Activated naive CD8-positive, alpha-beta T cell treated with anti-CD3 and anti-CD28 coated beads, Interleukin-2, amount 50 U/mL, for 24 hours (primary cell): ENCODE measurements around the gene FAHD2A.
A peak's percentile ranks its signal among the peaks of the same experiment; 100 is the strongest.
"Not testable (repeated sequence)": the region's sequence is repeated elsewhere in the genome, so short reads cannot be mapped to it uniquely, and the experiment has no call there.

Experiments
- ATAC-seq: fragments of 150-1000 bp; cut with Tn5 transposase; one replicate; pipeline ENCODE4 v1.10.0; 2021
- DNase-seq: peaks from one replicate; pipeline ENCODE4 v3.0.0; 2021
- H3K27ac Mint-ChIP-seq: one replicate; pipeline ENCODE4 v1.8.0; 2021; ENCODE audit warnings: mild to moderate bottlenecking, mixed read lengths
- H3K27me3 Mint-ChIP-seq: one replicate; pipeline ENCODE4 v1.8.0; 2021; ENCODE audit warnings: mixed read lengths
- H3K36me3 Mint-ChIP-seq: one replicate; pipeline ENCODE4 v1.8.0; 2021; ENCODE audit warnings: low read depth, mixed read lengths
- H3K4me1 Mint-ChIP-seq: one replicate; pipeline ENCODE4 v1.8.0; 2021; ENCODE audit warnings: mixed read lengths
- H3K4me3 Mint-ChIP-seq: one replicate; pipeline ENCODE4 v1.8.0; 2021; ENCODE audit warnings: mild to moderate bottlenecking, moderate library complexity, mixed read lengths
- H3K9me3 Mint-ChIP-seq: one replicate; pipeline ENCODE4 v1.8.0; 2021; ENCODE audit warnings: mixed read lengths

FAHD2A gene

DNA sequence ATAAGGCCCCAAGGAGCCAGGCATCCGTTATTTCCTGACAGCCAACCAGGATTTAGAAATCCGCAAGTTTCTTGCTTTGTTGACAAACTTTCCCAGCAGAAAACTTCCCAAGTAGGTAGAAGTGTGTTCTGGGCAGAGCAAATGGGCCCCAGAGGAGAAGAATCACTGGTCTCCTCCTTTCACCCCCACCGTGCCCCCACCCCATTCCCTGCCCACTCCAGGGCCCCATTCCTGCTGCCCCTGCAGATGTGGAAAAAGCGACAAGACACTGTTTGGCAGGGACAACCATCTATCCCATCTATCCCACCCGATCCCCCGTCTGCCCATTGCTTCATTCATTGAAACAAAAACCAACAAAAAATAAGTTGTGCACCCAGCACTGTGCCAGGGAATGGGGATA is 10.2 kb upstream of the FAHD2A start:
- no peaks in the 10 kb centered on the region for H3K4me1 Mint-ChIP-seq
- H3K27ac Mint-ChIP-seq: no peak overlapping the region
- no peaks in the 10 kb centered on the region for H3K36me3 Mint-ChIP-seq
- peaks cover 5% of the 10 kb centered on the region for H3K27me3 Mint-ChIP-seq
- no peak for DNase-seq
- no peaks in the 10 kb centered on the region for H3K9me3 Mint-ChIP-seq
- no peak for ATAC-seq
- H3K4me3 Mint-ChIP-seq: no peak overlapping the region

DNA sequence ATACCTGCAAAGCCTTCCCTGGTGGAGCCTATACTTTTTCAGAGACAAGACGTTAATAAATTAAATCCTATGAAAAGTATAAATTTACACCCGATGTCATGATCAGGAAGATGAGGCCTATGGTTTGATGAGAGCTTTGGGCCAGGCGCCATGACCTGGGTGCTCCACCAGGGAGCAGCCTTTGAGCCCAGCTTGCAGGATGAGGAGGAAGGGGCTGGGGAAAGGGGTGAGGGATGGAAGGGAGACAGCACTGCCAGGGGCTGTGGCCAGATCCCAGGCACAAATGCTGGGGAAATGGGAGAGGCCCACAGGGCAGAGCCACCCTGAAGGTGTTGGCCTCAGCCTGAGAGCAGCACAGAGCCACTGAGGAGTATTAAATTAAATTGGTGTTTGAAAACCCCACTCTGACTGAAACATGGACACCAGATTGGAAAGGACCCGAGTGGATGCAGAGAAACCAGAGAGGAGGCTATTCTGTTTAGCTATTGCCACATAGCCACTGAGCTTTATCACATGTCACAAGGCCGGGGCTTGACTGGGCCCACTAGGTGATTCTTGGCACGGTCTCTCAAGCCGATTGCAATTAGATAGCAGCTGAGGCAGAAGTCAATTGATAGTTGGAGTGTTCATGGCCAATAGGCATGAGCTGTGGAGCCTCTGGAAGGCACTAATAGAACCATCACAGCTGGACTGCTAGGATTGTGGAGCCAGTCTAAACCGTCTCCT is 9.6 kb upstream of the FAHD2A start:
- ATAC-seq: no peak
- H3K27ac Mint-ChIP-seq: no peak overlapping the region
- H3K9me3 Mint-ChIP-seq: no peaks in the 10 kb centered on the region
- H3K36me3 Mint-ChIP-seq: no peaks in the 10 kb centered on the region
- H3K27me3 Mint-ChIP-seq: peaks cover 3% of the 10 kb centered on the region
- H3K4me1 Mint-ChIP-seq: no peaks in the 10 kb centered on the region
- no peak overlapping the region for H3K4me3 Mint-ChIP-seq
- no peak for DNase-seq

DNA sequence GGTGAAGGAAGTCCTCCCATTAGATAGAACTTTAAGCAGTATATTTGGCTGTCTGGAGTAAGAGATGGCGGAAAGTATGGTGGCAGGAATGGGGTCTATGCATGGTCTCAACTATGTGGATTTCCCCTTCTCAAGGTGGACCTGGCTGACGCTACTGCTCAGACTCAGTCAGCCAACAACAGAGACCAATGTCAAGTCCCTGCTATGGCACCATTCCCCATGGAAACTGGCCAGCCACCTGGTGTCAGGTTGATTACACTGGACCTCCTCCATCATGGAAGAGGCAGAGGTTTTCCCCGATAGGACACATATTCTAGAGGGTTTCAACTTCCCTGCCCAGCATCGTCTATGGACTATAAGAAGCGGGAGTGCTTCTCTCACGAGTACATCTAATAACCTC is 8.6 kb upstream of the FAHD2A start:
- Mint-ChIP-seq H3K36me3 (no peaks in the 10 kb centered on the region), H3K27me3 (peaks cover 2% of the 10 kb centered on the region), H3K4me3 (no peak overlapping the region), H3K4me1 (no peaks in the 10 kb centered on the region), H3K9me3 (no peaks in the 10 kb centered on the region), H3K27ac (no peak overlapping the region)
- no peak for DNase-seq
- no peak for ATAC-seq

DNA sequence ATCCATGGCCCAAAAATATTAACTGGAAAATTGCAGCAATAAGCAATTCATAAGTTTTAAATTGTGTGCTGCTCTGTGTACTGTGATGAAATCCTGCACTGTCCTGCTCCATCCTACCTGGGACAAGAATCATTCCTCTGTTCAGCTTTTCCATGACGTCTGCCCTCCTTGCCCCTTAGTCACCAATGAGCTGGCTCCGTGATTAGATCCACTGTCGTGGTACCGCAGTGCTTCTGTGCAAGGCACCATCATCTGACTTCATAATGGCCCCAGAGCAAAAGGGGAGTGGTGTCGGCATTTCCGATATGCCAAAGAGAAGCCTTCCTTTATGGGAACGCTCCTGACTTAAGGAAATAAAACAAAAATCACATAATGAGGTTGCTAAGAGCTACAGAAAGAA is 3.4 kb upstream of the FAHD2A start:
- peaks cover 18% of the 10 kb centered on the region for H3K4me1 Mint-ChIP-seq

DNA sequence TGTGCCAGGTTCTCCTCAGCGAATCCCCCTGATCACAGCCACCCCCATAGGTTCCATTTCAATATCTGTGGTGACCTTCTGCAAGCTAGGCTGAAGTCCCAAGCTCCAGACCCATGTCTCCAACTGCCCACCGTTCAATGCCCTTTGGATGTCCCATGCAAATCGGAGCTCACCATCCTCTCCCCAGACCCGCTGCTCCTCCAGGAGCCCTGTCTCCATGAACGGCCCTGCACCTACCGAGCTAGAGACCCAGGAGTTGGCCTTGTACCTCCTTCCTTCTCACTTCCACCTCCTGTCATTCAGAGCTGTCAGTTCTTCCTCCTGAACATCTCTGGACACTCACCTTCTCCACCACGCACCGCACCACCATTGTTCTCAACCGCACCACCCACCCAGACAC is 1.0 kb upstream of the FAHD2A start:
- Mint-ChIP-seq H3K27ac (peak overlapping the region; percentile 9), H3K27me3 (no peaks in the 10 kb centered on the region), H3K4me3 (peak overlapping the region; percentile 90)

More for the DNA sequence above, 3.4 kb upstream of the FAHD2A start:
- H3K27ac Mint-ChIP-seq: no peak overlapping the region
- no peak for ATAC-seq
- no peak for DNase-seq
- H3K27me3 Mint-ChIP-seq: peaks cover 2% of the 10 kb centered on the region
- H3K36me3 Mint-ChIP-seq: no peaks in the 10 kb centered on the region
- no peak overlapping the region for H3K4me3 Mint-ChIP-seq
- no peaks in the 10 kb centered on the region for H3K9me3 Mint-ChIP-seq

DNA sequence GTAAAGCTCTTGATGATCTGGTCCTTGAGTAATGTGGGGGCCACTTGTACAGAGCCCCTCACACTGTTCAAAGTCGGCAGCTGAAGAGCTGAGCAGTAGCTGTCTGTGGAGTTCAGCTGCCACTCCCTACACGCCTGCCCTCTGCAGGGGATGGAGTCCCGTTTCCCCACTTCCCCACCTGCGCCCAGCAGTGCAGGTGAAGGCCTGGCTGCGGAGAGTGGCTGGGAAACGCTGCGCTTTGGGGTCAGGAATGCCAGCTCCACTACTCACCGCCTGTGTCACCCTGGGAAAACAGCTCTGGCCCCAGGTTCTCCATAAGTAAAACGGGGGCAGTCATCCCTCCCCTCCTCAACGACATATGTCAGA is 521 bp upstream of the FAHD2A start:
- peak overlapping the region; percentile 73 for H3K27ac Mint-ChIP-seq
- not testable (repeated sequence) for H3K9me3 Mint-ChIP-seq
- ATAC-seq: peak; percentile 1

More for the DNA sequence above, 1.0 kb upstream of the FAHD2A start:
- Mint-ChIP-seq H3K9me3 (no peaks in the 10 kb centered on the region), H3K4me1 (peaks cover 22% of the 10 kb centered on the region), H3K36me3 (peaks cover 4% of the 10 kb centered on the region)
- DNase-seq: no peak
- no peak for ATAC-seq

DNA sequence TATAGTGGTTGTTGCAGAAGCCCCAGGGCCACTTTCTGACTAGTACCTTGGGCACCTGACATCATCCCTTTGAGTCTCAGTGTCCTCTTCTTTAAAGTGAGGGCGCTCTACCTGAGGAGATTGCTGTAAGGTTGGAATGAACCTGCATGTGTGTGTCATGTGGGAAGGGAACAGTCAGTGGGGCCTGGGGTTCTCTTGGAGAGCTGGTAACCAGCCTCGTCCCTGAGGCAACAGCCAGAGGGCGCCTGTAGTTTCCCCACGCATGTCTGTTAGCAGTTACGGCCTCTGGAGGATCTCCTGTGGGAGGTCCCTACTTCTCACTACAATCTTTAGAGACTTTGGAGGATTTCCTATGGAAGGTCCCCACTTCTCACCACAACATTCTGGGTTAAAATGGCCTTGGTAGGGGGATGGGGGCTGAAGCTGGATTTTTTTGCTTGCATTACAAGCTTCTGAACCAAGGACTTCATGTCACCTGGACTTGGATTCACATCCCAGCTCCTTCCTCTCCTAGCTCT is 755 bp downstream of the FAHD2A start:
- ATAC-seq (peak; percentile 49), DNase-seq (peak; percentile 32)
- peak overlapping the region; percentile 78 for H3K27ac Mint-ChIP-seq
- H3K9me3 Mint-ChIP-seq, H3K36me3 Mint-ChIP-seq, H3K27me3 Mint-ChIP-seq: not testable (repeated sequence)
- H3K4me1 Mint-ChIP-seq: peaks cover 22% of the 10 kb centered on the region
- H3K4me3 Mint-ChIP-seq: peak overlapping the region; percentile 90

More for the DNA sequence above, 521 bp upstream of the FAHD2A start:
- DNase-seq, H3K36me3 Mint-ChIP-seq, H3K27me3 Mint-ChIP-seq: not testable (repeated sequence)
- H3K4me1 Mint-ChIP-seq: peaks cover 22% of the 10 kb centered on the region
- H3K4me3 Mint-ChIP-seq: peak overlapping the region; percentile 90

DNA sequence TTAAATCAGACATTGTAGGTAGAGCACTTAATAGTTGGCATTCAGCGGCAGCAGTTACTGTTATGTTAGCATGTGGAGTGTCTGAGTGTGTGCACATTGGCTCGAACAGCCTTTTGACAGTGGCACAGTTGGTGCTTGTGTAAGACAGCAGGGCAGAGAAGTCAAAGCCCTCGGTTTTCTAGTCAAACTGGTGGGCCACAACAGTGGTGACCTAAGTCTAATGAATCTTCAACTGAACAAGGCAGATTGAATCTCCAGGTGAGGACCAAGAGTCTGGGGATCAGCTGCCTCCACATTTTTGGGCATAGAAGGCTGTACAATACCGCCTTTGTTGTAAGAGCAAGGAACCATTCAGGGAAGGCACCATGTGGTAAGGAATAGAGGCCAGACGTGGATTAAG is 1.3 kb downstream of the FAHD2A start:
- Mint-ChIP-seq H3K36me3 (peaks cover 11% of the 10 kb centered on the region), H3K4me3 (peak overlapping the region; percentile 90), H3K4me1 (peaks cover 22% of the 10 kb centered on the region)
- H3K27me3 Mint-ChIP-seq, H3K9me3 Mint-ChIP-seq, ATAC-seq, H3K27ac Mint-ChIP-seq, DNase-seq: not testable (repeated sequence)

DNA sequence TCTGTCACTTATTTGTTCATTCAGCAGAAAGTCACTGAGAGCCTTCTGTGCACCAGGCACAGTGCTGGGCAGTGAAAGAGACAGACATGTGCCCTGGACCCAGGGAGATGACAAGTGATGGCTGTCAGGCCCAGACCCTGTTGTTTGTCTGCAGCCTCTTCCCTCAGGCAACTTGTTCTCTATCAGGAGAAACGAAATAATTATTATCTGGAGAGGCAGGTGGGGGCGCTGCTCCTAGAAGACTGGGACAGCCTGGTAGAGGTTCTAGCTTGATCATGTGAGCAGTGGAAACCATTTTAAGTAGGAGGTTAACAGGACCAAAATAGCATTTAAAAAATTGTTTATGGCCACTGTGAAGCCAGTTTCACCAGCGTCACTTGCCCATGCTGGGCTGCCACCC is 2.2 kb downstream of the FAHD2A start:
- Mint-ChIP-seq H3K4me1 (peaks cover 22% of the 10 kb centered on the region), H3K36me3 (peaks cover 11% of the 10 kb centered on the region), H3K4me3 (peak overlapping the region; percentile 46)
- H3K27ac Mint-ChIP-seq, DNase-seq, H3K9me3 Mint-ChIP-seq, ATAC-seq, H3K27me3 Mint-ChIP-seq: not testable (repeated sequence)

DNA sequence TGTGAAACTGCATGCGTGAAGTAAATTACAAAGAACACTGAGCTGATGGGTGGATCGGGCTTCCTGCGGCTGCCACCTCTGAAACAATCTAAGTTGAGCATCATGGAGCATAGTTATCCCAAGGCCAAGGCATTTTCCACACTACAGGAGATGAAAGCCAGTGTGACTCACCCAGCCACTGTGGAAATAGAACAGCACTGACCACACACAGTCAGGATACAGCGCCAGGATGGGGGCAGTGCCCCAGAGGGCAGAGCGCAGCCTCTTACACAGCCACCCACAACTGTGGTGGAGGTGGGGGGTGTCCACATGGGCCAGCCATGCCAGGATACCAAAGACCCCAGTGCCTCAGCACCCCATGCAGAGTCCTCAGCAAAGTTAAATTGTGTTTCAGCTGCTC is 8.7 kb downstream of the FAHD2A start:
- H3K9me3 Mint-ChIP-seq, DNase-seq, H3K27me3 Mint-ChIP-seq, ATAC-seq, H3K27ac Mint-ChIP-seq, H3K4me3 Mint-ChIP-seq, H3K4me1 Mint-ChIP-seq: not testable (repeated sequence)
- peaks cover 17% of the 10 kb centered on the region for H3K36me3 Mint-ChIP-seq

DNA sequence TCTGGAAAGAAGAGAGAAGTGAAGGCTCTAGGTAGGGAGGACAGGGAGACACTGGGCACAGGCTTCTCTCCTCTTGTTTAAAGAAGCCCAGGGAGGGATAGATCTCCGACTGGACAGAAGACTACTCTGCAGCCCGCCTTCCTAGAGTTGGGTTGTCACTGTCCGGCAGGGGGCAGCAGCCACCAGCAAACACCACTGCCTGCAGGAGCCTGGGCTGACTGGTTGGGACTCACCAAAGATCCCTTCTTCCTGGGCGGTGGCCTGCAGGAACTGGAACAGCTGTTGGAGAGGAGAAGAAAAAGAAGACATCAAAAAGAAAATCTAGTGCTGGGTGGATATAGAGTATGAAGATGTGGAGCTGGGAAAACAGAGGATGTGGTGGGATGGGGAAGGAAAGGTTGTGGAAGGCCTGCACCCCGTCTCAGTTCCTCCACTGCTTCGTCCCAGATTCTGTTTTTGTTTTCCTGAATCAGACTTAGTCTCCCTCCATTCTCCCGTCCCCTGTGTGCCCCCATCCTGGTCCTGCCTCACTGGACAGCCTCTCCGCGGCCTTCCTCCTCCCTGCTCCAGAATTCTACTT is 11.6 kb downstream of the FAHD2A start:
- not testable (repeated sequence) for H3K27ac Mint-ChIP-seq, H3K9me3 Mint-ChIP-seq, H3K4me3 Mint-ChIP-seq, H3K4me1 Mint-ChIP-seq, H3K27me3 Mint-ChIP-seq
- peak; percentile 80 for ATAC-seq
- H3K36me3 Mint-ChIP-seq: peaks cover 10% of the 10 kb centered on the region
- peak; percentile 72 for DNase-seq

DNA sequence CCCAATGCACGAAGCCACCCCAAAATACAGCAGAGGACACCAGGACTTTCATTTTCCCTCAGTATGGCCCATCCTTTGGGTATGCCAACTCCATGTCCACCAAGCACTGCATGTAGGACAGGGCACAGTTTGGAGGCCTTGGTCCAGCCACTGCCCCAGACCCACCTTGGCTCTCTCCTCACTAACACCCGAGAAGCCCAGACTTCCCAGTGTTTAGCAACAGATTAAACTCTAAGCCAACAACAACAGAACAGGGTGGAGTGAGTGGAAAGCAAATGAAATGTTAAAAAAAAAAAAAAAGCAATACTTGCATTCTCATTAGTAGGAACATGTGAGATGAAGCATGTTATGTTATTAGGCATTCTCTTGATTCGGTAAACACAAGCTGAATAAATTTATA is 12.6 kb downstream of the FAHD2A start:
- ATAC-seq, H3K4me1 Mint-ChIP-seq, H3K27ac Mint-ChIP-seq, H3K27me3 Mint-ChIP-seq, DNase-seq, H3K4me3 Mint-ChIP-seq, H3K9me3 Mint-ChIP-seq: not testable (repeated sequence)
- peaks cover 10% of the 10 kb centered on the region for H3K36me3 Mint-ChIP-seq

DNA sequence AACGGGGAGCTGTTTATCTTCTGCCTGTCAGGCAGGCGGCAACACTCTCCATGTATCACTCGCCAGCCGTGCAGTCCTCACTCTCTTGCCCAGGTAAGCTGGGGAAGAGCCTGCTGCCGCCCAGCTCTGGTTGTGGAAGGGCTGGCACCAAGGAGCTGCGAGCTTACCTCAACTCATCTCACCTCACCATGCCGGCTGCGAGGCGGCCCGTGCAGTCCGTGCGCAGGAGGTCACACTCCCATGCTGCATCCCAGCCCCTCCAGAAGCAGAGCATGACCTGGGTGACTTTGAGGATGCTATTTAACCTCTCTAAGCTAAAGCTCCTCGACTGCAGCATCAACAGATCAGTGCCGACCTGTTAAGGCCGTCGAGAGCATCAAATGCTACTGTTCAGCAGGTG is 13.1 kb downstream of the FAHD2A start:
- DNase-seq, H3K9me3 Mint-ChIP-seq, H3K27me3 Mint-ChIP-seq, H3K4me3 Mint-ChIP-seq, H3K27ac Mint-ChIP-seq, ATAC-seq, H3K4me1 Mint-ChIP-seq: not testable (repeated sequence)
- peaks cover 10% of the 10 kb centered on the region for H3K36me3 Mint-ChIP-seq

DNA sequence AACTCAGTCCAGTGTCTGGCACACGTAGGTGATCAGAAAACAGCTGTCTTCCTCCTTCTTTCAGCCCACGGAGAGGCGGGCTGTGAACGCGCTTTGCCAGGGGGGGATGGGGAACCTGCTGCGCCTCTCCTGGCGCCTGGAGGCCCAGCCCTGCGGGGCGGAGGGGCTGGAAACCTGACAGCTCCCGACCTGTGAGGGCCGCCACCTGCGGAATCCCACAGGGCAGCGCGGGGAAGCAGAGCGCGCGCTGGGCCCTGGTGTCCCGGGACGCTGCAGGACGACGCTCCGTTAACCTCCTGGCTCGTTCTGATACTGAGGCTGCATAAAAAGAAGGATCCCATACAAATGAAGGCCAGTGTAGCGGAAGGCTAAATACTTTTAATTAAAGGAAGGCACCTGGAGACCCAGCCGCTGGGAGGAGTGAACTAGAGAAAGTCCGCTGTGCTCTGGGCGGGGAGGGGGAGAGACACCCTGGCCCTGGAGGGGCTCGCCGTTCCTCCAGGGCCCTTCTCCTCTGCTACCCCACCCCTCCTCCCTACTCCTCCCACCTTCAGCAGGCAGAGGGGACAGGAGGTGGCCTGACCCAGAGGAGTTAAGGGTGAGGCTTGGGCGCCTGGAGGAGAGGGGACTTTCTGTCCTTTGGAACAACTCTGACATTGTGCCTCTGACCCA is 24.8 kb downstream of the FAHD2A start:
- H3K27me3 Mint-ChIP-seq, H3K4me1 Mint-ChIP-seq, H3K36me3 Mint-ChIP-seq, ATAC-seq, H3K9me3 Mint-ChIP-seq, H3K4me3 Mint-ChIP-seq, H3K27ac Mint-ChIP-seq, DNase-seq: not testable (repeated sequence)
